HS-5 (cell line): ENCODE results near the gene NQO1.
"Not testable (repeated sequence)": the region's sequence is repeated elsewhere in the genome, so short reads cannot be mapped to it uniquely, and the experiment has no call there.

Source experiments
- DNase-seq: peaks from one replicate; pipeline ENCODE4 v3.0.0-alpha.2; 2012; ENCODE audit warnings: low read depth

NQO1 gene

GRCh38 chr16:69726313-69727060 is at the start of gene NQO1:
Gene NQO1 (minus strand): TSS chr16:69726560. CDS start chr16:69726439, 121 bp downstream.
- DNase-seq, result peak; percentile 94

GRCh38 chr16:69775563-69775962 is 49.2 kb upstream of the NQO1 start:
- no peak for DNase-seq

- DNase-seq, result no peak
These were observed 47.0 kb upstream of the NQO1 start for GRCh38 chr16:69773260-69773947.

- DNase-seq, result no peak
These were observed 45.2 kb upstream of the NQO1 start for GRCh38 chr16:69771651-69771967.

GRCh38 chr16:69769404-69769803 is 43.0 kb upstream of the NQO1 start:
- DNase-seq, result no peak

GRCh38 chr16:69768666-69769065 is 42.3 kb upstream of the NQO1 start:
- DNase-seq, result no peak

- no peak for DNase-seq
These were observed 41.3 kb upstream of the NQO1 start for GRCh38 chr16:69767459-69768229.

- DNase-seq, result no peak
These were observed 37.2 kb upstream of the NQO1 start for GRCh38 chr16:69763599-69763942.

GRCh38 chr16:69762814-69763598 is 36.6 kb upstream of the NQO1 start:
- DNase-seq, result no peak

GRCh38 chr16:69761983-69762813 is 35.8 kb upstream of the NQO1 start, which contains the start of gene WWP2:
Gene WWP2 (plus strand): TSS chr16:69762332. CDS start chr16:69787011, 24,679 bp downstream.
- no peak for DNase-seq

GRCh38 chr16:69757375-69757774 is 31.0 kb upstream of the NQO1 start:
- DNase-seq, result not testable (repeated sequence)

- DNase-seq, result no peak
These were observed 30.3 kb upstream of the NQO1 start for GRCh38 chr16:69756705-69757104.

GRCh38 chr16:69754469-69755310 is 28.3 kb upstream of the NQO1 start, which contains the start of gene NOB1:
Gene NOB1 (minus strand): TSS chr16:69754926. CDS start chr16:69754910, 16 bp downstream.
- peak; percentile 91 for DNase-seq

- DNase-seq, result no peak
These were observed 27.7 kb upstream of the NQO1 start for GRCh38 chr16:69754143-69754468.

GRCh38 chr16:69748694-69749345 is 22.5 kb upstream of the NQO1 start:
- no peak for DNase-seq

- no peak for DNase-seq
These were observed 20.8 kb upstream of the NQO1 start for GRCh38 chr16:69747115-69747514.

GRCh38 chr16:69745959-69746358 is 19.6 kb upstream of the NQO1 start:
- DNase-seq, result no peak

- no peak for DNase-seq
These were observed 18.9 kb upstream of the NQO1 start for GRCh38 chr16:69745232-69745612.

- no peak for DNase-seq
These were observed 18.2 kb upstream of the NQO1 start for GRCh38 chr16:69744363-69745231.
